GM23338 (cell line): ENCODE measurements around the gene FCN3. TPM values are rescaled to one million over a fixed set of nuclear protein-coding genes. Genes with fewer than 3 reads are reported as not detected.

Experiments
- ATAC-seq: fragments of 200-7000 bp; cut with Tn5 transposase; 3 replicates; pipeline ENCODE4 v1.9.1; 2020
- DNase-seq: peaks from one replicate; pipeline ENCODE4 v3.0.0-alpha.2; 2015; ENCODE audit warnings: low spot score
- H2AFZ ChIP-seq: fragments of 200-600 bp; sonication (generic); 2 replicates; pipeline ENCODE4 v1.8.0; 2016; ENCODE audit warnings: antibody characterized with exemption, mild to moderate bottlenecking, moderate library complexity
- H3F3A ChIP-seq: fragments of 200-600 bp; sonication (generic); replicated peaks from 2 replicates; pipeline ENCODE4 v1.8.0; 2017; ENCODE audit warnings: antibody characterized with exemption, mixed run types, low read depth
- H3K27ac ChIP-seq: fragments of 200-600 bp; sonication (generic); 2 replicates; pipeline ENCODE4 v1.6.1; 2016; ENCODE audit warnings: low read depth
- H3K27me3 ChIP-seq: fragments of 200-600 bp; sonication (generic); 2 replicates; pipeline ENCODE4 v1.8.0; 2016; ENCODE audit warnings: mild to moderate bottlenecking, mixed run types, moderate library complexity; ENCODE audit not compliant: insufficient read depth
- H3K36me3 ChIP-seq: fragments of 200-600 bp; sonication (generic); 2 replicates; pipeline ENCODE4 v1.8.0; 2016; ENCODE audit warnings: mild to moderate bottlenecking; ENCODE audit not compliant: insufficient read depth
- H3K4me1 ChIP-seq: fragments of 200-600 bp; sonication (generic); 2 replicates; pipeline ENCODE4 v1.8.0; 2016; ENCODE audit warnings: mild to moderate bottlenecking, moderate library complexity; ENCODE audit not compliant: insufficient read depth
- H3K4me2 ChIP-seq: fragments of 200-600 bp; sonication (generic); 2 replicates; pipeline ENCODE4 v1.7.1; 2017; ENCODE audit warnings: mixed run types
- H3K4me3 ChIP-seq: fragments of 200-600 bp; sonication (generic); 2 replicates; pipeline ENCODE4 v1.6.1; 2016; ENCODE audit warnings: mixed run types
- H3K79me2 ChIP-seq: fragments of 200-600 bp; sonication (generic); replicated peaks from 2 replicates; pipeline ENCODE4 v1.8.0; 2017; ENCODE audit warnings: mild to moderate bottlenecking; ENCODE audit not compliant: insufficient read depth
- H3K9me2 ChIP-seq: fragments of 200-600 bp; sonication (generic); 2 replicates; pipeline ENCODE4 v1.8.0; 2017; ENCODE audit not compliant: insufficient read depth
- H4K20me1 ChIP-seq: fragments of 200-600 bp; sonication (generic); replicated peaks from 2 replicates; pipeline ENCODE4 v1.8.0; 2017; ENCODE audit warnings: mild to moderate bottlenecking; ENCODE audit not compliant: insufficient read depth
- H3K27ac Mint-ChIP-seq: 2 replicates; pipeline ENCODE4 v1.8.0; 2020; ENCODE audit warnings: inconsistent platforms, mild to moderate bottlenecking, moderate library complexity, mixed read lengths
- H3K27me3 Mint-ChIP-seq: 3 replicates; pipeline ENCODE4 v1.8.0; 2022; ENCODE audit warnings: low read depth, mild to moderate bottlenecking, moderate library complexity, mixed read lengths, inconsistent platforms; ENCODE audit not compliant: insufficient read depth, poor library complexity
- H3K36me3 Mint-ChIP-seq: 3 replicates; pipeline ENCODE4 v1.8.0; 2021; ENCODE audit warnings: low read depth, mild to moderate bottlenecking, inconsistent platforms, moderate library complexity, mixed read lengths
- H3K4me1 Mint-ChIP-seq: 3 replicates; pipeline ENCODE4 v1.8.0; 2020; ENCODE audit warnings: mild to moderate bottlenecking, inconsistent platforms, mixed read lengths
- H3K4me3 Mint-ChIP-seq: 3 replicates; pipeline ENCODE4 v1.8.0; 2021; ENCODE audit warnings: moderate library complexity, mild to moderate bottlenecking, inconsistent platforms, mixed read lengths
- H3K9me3 Mint-ChIP-seq: 3 replicates; pipeline ENCODE4 v1.8.0; 2020; ENCODE audit warnings: moderate library complexity, mild to moderate bottlenecking, inconsistent platforms, mixed read lengths
- CREB1 ChIP-seq: fragments of 250-450 bp; sonication (Bioruptor Pico); IDR thresholded peaks from 2 replicates; pipeline ENCODE4 v1.5.0; 2020; ENCODE audit warnings: low read depth, mild to moderate bottlenecking, moderate library complexity
- NANOG ChIP-seq: IDR thresholded peaks from 2 replicates; pipeline ENCODE4 v1.6.1; 2016; ENCODE audit warnings: antibody characterized with exemption, borderline replicate concordance
- ZNF114 ChIP-seq: fragments of 250-450 bp; sonication (Bioruptor Pico); IDR thresholded peaks from 2 replicates; pipeline ENCODE4 v1.5.0; 2020; ENCODE audit warnings: mild to moderate bottlenecking, moderate library complexity
- ZNF331 ChIP-seq: fragments of 250-450 bp; sonication (Bioruptor Pico); IDR thresholded peaks from 2 replicates; pipeline ENCODE4 v1.5.0; 2020; ENCODE audit warnings: low read depth, mild to moderate bottlenecking, moderate library complexity
- polyA plus RNA-seq: library from polyadenylated mRNA; unstranded; fragments of >200 nt; fragmentation: Nextera tagmentation; extraction: Ambion mirVana; gene quantifications from 2 replicates; pipeline ENCODE4 v1.2.1, GENCODE V29; 2016
- total RNA-seq: library from RNA; depleted of rRNA; stranded (reverse); fragments of >200 nt; shearing (Covaris generic); gene quantifications from 2 replicates; pipeline ENCODE4 v1.2.3, GENCODE V29; 2014
- TF ChIP-seq, protein P1 (sequence below): IDR thresholded peaks from 2 replicates; pipeline ENCODE4 v1.6.1; 2016; ENCODE audit warnings: antibody characterized with exemption
- TF ChIP-seq, protein P2 (sequence below): fragments of 250-450 bp; sonication (Bioruptor Pico); IDR thresholded peaks from 2 replicates; pipeline ENCODE4 v1.5.0; 2020; ENCODE audit warnings: mild to moderate bottlenecking, moderate library complexity

FCN3 gene
- total and polyA plus RNA-seq, 2 experiments from 2014 or later = 0.49 TPM; not detected in 1

DNA sequence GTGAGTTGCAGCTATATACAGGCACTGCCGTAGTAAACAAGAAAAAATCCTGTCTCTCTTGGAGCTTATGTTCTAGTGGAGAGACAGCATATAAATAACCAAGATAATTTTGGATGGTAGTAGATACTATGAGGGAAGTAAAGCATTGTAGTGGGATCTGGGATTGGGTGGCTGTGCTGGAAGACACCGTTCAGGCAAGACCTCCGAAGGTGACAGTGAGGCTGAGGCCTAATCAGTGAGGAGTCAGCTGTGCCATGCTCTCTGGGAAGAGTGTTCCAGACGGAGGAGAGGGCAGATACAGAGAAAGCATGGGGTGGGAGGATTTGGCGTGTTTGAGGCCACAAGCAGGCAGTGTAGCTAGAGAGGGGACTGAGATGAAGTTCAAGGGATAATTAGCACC lies 46.7 kb downstream of the FCN3 start:
- Mint-ChIP-seq H3K9me3 (no peaks in the 10 kb centered on the region), H3K27me3 (peaks cover 2% of the 10 kb centered on the region), H3K27ac (no peak overlapping the region), H3K4me1 (peaks cover 3% of the 10 kb centered on the region; the same call in 1 of the 3 replicates), H3K36me3 (peaks cover 39% of the 10 kb centered on the region), H3K4me3 (no peak overlapping the region)
- Histone ChIP-seq H3K9me2 (no peaks in the 10 kb centered on the region), H3K4me1 (peaks cover 8% of the 10 kb centered on the region; the same call in 1 of the 2 replicates), H3K4me2 (no peak overlapping the region), H3F3A (peaks cover 5% of the 10 kb centered on the region; the same call in 1 of the 2 replicates), H3K4me3 (no peak overlapping the region), H3K79me2 (peaks cover 60% of the 10 kb centered on the region), H3K27ac (no peak overlapping the region), H4K20me1 (peaks cover 21% of the 10 kb centered on the region), H2AFZ (no peak overlapping the region), H3K27me3 (no peaks in the 10 kb centered on the region), H3K36me3 (no peaks in the 10 kb centered on the region)
- DNase-seq (no peak), ATAC-seq (no peak)
- TF ChIP-seq, protein P1, sequence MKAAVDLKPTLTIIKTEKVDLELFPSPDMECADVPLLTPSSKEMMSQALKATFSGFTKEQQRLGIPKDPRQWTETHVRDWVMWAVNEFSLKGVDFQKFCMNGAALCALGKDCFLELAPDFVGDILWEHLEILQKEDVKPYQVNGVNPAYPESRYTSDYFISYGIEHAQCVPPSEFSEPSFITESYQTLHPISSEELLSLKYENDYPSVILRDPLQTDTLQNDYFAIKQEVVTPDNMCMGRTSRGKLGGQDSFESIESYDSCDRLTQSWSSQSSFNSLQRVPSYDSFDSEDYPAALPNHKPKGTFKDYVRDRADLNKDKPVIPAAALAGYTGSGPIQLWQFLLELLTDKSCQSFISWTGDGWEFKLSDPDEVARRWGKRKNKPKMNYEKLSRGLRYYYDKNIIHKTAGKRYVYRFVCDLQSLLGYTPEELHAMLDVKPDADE = no peak
- TF ChIP-seq ZNF114 (CRISPR knock-in tag) = no peak
- no peak for TF ChIP-seq NANOG
- TF ChIP-seq CREB1 = no peak
- TF ChIP-seq, protein P2, sequence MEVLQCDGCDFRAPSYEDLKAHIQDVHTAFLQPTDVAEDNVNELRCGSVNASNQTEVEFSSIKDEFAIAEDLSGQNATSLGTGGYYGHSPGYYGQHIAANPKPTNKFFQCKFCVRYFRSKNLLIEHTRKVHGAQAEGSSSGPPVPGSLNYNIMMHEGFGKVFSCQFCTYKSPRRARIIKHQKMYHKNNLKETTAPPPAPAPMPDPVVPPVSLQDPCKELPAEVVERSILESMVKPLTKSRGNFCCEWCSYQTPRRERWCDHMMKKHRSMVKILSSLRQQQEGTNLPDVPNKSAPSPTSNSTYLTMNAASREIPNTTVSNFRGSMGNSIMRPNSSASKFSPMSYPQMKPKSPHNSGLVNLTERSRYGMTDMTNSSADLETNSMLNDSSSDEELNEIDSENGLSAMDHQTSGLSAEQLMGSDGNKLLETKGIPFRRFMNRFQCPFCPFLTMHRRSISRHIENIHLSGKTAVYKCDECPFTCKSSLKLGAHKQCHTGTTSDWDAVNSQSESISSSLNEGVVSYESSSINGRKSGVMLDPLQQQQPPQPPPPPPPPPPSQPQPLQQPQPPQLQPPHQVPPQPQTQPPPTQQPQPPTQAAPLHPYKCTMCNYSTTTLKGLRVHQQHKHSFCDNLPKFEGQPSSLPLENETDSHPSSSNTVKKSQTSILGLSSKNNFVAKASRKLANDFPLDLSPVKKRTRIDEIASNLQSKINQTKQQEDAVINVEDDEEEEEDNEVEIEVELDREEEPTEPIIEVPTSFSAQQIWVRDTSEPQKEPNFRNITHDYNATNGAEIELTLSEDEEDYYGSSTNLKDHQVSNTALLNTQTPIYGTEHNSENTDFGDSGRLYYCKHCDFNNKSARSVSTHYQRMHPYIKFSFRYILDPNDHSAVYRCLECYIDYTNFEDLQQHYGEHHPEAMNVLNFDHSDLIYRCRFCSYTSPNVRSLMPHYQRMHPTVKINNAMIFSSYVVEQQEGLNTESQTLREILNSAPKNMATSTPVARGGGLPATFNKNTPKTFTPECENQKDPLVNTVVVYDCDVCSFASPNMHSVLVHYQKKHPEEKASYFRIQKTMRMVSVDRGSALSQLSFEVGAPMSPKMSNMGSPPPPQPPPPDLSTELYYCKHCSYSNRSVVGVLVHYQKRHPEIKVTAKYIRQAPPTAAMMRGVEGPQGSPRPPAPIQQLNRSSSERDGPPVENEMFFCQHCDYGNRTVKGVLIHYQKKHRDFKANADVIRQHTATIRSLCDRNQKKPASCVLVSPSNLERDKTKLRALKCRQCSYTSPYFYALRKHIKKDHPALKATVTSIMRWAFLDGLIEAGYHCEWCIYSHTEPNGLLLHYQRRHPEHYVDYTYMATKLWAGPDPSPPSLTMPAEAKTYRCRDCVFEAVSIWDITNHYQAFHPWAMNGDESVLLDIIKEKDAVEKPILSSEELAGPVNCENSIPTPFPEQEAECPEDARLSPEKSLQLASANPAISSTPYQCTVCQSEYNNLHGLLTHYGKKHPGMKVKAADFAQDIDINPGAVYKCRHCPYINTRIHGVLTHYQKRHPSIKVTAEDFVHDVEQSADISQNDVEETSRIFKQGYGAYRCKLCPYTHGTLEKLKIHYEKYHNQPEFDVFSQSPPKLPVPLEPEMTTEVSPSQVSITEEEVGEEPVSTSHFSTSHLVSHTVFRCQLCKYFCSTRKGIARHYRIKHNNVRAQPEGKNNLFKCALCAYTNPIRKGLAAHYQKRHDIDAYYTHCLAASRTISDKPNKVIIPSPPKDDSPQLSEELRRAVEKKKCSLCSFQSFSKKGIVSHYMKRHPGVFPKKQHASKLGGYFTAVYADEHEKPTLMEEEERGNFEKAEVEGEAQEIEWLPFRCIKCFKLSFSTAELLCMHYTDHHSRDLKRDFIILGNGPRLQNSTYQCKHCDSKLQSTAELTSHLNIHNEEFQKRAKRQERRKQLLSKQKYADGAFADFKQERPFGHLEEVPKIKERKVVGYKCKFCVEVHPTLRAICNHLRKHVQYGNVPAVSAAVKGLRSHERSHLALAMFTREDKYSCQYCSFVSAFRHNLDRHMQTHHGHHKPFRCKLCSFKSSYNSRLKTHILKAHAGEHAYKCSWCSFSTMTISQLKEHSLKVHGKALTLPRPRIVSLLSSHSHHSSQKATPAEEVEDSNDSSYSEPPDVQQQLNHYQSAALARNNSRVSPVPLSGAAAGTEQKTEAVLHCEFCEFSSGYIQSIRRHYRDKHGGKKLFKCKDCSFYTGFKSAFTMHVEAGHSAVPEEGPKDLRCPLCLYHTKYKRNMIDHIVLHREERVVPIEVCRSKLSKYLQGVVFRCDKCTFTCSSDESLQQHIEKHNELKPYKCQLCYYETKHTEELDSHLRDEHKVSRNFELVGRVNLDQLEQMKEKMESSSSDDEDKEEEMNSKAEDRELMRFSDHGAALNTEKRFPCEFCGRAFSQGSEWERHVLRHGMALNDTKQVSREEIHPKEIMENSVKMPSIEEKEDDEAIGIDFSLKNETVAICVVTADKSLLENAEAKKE (CRISPR knock-in tag) = no peak
- no peak for TF ChIP-seq ZNF331 (CRISPR knock-in tag)
